GM19463 (cell line): ENCODE measurements around the gene ARCN1.

Source experiments
- ATAC-seq: cut with Tn5 transposase; IDR thresholded peaks from one replicate; pipeline ENCODE4 v1.9.1; 2021; ENCODE audit warnings: mild to moderate bottlenecking, moderate library complexity; ENCODE audit not compliant: unreplicated experiment

ARCN1 gene

DNA sequence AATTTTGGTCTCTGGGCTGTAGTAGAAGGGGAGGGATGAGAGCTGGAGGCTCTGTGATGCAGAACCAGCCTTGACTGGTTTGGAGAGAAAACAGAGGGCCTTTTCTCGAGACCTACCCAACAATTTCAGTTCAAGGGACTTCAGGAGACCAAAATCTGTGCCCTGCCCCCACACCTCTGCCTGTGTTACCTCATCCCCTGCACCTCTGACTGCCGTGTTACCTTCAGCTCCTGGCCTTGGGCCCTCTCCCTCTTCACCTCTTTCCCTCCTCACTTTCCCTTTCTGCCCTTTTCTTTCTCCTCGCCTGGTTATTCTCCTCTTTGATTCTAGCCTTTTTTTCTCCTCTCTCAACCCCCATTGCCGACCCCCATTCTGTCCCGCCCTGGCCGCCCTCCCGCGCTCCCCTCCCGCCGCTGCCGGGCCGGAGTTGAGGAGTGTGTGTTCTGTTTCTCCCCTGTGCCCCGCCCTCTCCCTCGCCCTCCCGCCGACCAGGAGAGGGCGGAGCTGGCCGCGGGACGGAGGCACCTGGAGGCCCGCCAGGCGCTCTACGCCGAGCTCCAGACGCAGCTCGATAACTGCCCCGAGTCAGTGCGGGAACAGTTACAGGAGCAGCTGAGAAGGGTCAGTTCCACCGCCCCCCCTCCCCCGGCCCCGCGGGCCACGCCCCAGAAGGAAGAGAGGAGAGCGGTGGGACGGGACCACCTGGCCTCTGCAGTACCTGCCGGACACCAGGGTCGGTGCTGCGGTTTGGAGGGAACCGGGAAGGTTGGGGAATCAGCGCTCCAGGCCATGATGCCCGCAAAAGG is 62.4 kb downstream of the ARCN1 start:
- no peak for ATAC-seq

DNA sequence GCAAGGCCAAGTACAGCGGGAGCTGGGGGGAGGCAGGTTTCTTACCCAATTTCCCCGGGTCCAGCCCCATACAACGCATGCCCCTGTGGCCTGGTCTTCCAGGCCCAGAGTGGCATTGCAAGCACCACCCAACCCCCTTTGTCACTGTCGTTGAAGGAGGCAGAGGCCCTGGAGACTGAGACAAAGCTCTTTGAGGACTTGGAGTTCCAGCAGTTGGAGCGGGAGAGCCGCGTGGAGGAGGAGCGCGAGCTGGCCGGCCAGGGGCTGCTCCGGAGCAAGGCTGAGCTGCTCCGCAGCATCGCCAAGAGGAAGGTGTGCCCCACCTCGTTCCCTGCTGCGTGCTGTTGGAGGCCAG is 63.0 kb downstream of the ARCN1 start:
- no peak for ATAC-seq

DNA sequence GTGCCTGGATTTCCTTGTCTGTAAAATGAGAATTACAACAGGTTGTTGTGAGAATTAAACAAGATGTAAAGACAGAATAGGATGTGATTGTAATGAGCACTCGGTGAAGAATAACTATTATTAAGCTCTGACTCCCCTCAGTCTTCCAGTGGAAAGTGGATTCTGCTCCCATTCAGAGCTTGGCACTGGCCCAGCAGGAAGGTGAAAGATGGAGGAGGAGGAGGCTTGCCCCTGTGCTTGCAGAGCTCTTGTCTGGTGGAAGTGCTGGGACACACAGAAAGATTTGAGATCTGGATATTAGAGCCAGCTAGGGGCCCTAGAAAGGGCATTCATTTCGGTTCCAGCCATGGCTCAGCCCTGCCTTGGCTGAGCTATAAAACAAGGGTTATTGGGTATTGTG is 63.4 kb downstream of the ARCN1 start:
- no peak for ATAC-seq

DNA sequence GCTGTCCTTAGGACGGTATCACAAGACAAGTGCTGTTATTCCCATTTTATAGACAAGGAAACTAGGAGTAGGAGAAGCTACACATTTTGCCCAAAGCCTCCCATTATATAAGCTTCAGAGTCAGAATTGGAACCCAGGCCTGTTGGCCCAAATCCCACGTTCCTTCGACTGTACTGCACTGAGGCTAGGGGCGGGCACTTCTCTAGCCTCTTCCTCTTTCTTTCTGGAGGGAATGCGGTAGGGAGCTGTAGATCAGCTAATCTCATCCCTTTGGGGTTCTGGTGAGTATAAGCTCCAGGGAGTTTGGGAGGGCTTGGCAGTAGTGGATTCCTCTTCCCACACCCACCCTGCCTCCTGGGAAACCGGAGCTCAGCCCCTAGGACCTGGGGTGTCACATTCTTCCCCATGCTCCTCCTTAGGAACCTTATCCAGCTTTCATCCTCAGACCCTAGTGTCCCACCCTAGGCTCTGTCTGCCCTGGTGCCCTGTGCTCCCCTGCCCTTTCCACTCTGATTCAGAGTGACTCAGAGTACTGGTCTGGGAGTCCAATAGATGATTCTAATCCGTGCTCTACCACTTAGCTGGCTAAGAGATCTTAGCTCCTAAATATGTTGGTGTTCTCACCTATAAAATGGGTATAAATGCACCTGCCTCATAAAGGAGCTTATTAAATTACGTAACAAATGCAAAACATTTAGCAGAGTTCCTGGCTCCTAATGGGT is 64.5 kb downstream of the ARCN1 start:
- no peak for ATAC-seq

DNA sequence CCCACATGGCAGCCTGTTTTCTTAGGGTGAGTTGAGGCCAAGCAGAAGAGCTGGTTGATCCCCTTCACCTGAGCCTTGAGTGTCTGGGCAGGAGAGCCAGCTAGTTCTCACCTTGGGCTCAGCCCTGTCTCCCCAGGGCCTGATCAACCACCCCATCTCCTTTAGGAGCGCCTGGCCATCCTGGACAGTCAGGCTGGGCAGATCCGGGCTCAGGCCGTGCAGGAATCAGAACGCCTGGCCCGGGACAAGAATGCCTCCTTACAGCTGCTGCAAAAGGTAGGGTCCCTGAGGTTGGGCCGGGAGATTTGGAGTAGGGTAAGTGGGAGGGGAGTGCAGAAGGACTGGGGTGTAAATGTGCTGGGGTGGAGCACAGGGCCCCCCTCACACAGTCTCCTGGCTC is 66.5 kb downstream of the ARCN1 start:
- ATAC-seq = no peak

DNA sequence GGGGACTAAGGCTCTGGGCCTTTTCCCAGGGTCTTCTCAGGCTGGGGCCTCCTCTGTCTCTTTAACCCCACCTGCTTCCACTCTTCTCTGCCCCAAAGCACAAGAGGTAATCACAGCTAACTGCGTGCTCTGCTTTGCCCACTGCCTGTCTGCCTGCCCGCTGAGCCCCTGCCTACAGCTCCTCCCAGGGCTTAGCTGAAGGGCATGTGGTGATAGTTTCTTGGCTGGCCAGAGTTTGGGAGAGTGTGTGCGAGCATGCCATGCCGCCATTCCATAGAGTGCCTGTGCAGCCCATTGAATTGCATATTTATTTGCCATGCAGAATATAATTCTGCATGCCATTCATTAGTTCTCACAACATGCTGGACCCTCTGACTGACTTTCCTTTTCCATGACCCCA is 67.7 kb downstream of the ARCN1 start:
- no peak for ATAC-seq

DNA sequence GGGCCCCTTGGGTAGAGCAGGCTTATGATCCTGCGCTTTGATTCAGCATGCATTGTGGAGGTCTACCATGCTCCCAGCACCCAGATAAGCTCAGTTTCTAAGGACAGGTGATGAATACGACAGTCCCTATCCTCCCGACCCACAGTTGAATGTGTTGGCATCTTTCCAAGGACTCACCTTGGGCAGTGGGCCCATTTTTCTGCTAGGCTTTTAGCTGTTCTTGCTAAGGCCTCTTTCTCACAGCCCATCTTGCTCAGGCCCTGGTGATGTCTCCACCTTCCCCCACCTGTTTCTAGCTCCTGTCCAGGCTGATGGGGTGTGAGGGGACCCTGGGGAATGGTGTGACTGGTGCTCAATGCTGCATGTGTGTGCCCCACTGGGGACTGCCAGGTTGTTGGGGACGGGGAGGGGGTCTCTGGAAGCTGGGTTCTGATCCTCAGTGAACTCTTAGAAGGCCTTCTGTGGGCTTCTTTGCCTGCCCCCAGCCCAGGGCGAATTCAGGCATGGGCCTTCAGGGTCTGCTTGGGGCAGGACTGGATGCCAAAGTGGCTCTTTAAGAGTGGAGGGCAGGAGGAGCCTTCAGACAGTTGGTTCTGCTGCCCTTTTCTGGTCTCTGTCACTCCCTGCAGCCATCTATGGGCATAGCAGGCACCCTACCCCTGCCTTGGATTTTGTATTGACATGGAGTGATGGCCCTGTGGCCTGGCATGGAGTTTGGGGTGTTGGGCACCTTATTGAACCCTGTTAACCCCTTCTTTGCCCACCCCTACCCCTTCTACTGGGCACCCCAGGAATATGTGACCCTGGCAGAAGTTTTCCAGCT is 68.3 kb downstream of the ARCN1 start:
- no peak for ATAC-seq

DNA sequence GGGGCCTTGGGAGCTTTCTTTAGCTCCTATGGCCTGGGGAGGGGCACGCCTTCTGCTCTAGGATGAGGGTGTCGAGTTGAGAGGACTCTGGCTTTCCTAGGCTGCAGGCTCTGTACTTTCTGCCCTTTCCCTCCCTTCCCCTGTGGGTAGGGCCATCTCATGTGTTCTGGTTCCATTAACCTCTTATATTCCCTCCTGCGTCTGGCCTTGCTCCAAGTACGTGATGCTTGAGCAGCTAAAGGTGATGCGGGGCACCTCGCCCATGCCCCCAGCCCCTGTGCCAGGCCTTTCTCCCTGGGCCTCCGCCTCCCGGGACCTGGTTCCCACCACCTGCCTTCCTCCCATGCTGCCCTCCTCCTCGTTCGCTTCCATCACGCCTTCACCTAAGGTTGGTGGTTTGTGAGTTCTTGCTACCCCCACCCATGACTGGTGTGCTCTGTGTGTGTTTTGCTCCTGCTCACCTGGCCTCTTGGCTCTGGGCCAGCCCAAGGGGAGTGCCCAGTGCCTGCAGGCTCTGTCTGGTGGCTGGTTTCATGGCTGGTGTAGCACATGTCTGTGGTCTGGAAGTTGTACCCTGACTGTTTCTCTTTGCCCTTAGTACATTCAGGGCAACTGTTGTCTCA is 69.3 kb downstream of the ARCN1 start:
- no peak for ATAC-seq

DNA sequence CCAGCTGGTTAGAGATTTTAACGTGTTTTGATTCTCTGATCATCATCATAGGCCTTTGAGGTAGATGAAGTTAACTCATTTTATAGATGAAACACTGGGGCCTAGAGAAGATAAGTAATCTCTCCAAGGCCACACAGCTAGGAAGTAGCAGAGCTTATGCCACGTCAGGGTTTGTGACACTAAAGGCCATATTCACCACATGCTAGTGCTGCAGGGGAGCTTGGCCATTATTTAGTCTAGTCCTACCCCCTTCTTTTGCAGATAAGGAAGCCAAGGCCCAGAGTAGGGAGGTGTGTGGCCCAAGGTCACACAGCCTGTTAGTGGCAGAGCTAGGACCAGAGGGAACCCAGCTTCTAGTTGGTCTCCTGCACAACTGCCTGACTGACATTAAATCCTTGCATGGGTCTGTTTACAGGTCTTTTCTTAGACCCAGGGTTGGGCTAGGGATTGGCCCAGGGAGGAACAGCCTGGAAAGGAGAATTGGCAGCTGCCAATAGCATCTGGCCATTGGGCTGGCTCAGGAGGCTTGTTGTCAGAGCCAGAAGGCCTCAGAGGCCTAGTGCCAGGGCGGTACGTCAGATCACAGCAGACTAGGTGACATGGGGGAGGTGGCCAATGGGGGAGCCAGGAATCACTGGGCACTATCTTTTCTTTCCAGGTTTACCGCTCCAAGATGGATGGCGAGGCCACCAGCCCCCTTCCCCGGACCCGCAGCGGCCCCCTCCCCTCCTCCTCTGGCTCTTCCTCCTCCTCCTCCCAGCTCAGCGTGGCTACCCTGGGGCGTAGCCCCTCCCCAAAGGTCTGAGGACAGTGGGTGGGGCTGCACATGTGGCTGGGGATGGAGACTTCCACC is 71.2 kb downstream of the ARCN1 start:
- no peak for ATAC-seq

DNA sequence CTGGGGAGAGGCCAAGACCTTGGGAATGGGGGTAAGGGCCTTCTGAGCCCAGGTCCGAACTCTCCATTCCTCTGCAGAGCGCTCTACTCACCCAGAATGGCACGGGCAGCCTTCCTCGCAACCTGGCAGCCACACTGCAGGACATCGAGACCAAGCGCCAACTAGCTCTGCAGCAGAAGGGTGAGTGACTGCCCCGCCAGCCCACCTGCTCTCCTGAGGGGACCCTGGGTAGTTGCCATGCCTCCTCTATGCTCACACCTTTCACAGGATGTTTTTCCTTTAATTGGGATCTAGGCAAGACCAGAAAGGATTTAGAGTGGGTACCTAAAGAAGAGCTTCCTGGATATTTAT is 71.8 kb downstream of the ARCN1 start:
- ATAC-seq = no peak

DNA sequence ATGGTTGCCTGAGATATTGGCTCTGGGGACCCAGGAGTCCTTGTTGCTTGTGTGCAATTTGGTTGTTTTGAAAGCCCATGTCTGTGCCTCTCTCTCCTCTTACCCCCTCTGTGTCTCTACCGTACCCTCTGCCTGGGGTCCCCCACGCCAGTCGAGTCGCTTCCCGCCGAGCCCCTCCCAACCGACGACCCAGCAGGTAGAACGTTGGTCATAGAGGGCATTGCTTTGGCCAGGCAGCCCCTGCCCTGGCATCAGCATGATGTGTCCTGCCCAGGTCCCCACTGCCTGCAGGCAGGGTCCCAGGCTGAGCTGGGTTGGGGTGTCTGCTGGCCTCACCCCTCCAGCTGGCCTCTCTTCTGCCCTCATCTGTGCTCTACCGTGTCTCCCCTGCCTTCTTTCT is 72.3 kb downstream of the ARCN1 start:
- no peak for ATAC-seq

DNA sequence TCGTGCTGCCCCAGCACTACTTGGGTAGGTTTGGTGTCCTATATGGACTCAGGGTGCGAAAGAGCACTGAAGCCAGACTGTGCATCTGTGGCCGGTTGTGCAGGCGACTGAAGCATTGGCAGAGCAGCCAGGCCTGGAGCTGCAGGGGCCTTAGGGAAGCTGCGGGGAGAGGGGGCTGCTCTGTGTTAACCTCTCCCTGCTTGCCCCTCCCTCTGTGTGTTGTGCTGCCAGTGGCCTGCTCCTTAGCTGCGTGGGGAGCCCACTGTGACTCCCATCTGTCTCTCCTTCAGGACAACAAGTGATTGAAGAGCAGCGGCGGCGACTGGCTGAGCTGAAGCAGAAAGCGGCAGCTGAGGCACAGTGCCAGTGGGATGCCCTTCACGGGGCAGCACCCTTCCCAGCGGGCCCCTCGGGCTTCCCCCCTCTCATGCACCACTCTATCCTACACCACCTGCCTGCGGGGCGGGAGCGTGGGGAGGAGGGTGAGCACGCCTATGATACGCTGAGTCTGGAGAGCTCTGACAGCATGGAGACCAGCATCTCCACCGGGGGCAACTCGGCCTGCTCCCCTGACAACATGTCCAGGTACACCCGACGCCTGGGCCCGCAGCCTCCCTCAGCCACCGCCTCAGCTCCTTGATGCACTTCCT is 73.0 kb downstream of the ARCN1 start:
- ATAC-seq = no peak

DNA sequence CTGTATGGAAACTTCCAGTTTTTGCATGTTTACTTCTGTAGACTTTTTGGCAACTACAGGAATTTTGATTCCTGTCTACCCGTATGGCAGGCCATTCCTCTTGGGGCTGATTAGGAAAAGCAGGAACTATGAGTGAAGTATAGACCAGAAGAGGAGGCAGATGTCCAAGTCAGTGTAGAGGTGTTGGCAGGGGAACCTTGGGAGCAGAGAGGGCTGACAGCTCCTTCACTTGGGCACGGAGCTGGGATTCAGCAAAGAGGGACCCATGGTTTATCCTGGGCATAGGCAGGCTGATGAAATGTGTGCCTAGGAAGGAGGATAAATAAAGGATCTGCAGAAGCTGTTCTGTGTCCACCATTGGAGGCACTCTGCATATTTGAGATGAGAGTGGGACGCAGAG is 74.2 kb downstream of the ARCN1 start:
- ATAC-seq = no peak

DNA sequence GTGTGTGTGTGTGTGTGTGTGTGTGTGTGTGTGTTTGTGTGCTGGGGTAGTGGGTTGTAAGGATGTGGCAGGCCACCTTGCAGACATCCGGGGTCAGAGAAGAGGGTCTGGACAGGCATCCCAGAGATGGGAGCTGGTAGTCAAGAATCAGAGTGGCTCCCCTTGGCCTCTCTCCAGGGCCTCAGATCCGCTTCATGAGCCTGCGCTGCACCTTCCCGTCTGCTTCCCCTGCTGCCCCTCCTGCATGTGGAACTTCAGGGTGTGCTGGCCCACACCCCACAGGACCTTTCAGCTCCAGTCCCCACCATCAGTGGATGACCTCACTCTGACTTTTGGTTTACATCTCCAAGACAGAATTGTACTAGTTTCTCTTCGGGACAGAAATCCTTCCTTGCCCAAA is 76.1 kb downstream of the ARCN1 start:
- no peak for ATAC-seq

DNA sequence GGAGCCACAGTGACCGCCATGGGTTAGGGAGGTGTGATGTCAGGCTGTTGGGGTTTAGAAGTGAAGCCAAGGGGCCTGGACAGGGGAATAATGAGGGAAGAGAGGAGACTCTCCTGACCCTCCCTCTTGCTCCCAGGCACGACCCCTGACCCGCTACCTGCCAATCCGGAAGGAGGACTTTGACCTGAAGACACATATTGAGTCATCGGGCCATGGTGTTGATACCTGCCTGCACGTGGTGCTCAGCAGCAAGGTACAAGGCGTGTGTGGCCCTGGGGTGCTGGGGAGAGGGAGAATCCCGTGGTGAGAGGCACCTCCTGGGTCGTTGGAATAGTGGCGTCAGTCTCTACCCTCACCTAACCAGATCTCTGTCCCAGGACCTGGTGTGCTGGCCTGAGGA is 77.7 kb downstream of the ARCN1 start:
- ATAC-seq = no peak

DNA sequence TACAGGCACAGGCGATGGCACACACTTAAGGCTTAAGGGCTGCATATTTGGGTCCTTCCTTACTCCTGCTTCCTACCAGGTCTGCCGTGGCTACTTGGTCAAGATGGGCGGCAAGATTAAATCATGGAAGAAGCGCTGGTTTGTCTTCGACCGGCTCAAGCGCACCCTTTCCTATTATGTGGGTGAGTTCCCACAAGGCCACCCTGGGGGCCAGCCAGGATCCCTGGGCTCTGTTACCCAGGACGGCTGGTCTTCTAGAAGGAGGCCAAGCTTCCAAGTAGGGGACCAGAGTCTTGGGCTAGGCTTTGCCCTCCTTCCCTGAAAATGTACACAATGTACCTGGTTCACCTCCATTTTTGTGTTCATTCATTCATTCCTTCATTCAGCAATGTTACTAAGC is 78.2 kb downstream of the ARCN1 start:
- no peak for ATAC-seq

DNA sequence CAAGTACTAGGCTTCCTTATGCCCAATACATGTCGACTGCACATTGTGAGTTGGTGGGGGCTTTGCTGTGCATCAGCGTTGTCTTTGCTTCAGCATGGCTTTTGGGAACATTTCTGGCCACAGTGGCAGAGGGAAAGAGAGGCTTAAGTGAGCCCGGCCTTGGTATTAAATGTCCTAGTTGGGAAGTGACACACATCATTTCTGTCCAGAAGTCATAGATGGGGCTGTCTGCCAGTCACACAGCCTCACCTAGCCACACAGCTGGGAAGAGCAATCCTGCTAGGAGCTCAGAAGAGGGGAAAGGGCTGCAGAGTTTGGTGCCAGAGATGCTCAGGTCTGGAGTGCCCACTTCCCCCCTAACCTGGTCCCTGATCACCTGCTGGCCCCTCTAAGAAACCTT is 79.6 kb downstream of the ARCN1 start:
- no peak for ATAC-seq
